ENCODE measurements around the gene CD99L2.

The CD99L2 gene

DNA sequence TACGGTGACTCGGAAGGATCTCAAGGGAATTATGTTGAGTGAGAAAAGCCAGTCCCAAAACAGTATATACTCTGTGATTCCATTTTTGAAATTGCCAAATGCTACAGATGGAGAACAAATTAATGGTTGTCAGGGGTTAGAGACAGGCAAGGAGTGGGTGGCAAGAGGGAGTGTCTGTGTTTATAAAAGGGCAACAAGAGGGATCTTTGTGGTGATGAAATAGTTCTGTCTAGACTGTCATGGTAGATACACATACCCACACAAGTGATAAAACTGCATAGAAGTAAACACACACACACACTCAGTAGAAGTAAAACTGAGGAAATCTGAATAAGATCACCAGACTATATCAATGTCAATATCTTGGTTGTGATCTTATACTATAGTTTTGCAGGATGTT is 92.7 kb downstream of the CD99L2 start:
- no peak for DNase-seq (ENCODE audit: low read depth in 1 of 2, low spot score in 1 of 2)

DNA sequence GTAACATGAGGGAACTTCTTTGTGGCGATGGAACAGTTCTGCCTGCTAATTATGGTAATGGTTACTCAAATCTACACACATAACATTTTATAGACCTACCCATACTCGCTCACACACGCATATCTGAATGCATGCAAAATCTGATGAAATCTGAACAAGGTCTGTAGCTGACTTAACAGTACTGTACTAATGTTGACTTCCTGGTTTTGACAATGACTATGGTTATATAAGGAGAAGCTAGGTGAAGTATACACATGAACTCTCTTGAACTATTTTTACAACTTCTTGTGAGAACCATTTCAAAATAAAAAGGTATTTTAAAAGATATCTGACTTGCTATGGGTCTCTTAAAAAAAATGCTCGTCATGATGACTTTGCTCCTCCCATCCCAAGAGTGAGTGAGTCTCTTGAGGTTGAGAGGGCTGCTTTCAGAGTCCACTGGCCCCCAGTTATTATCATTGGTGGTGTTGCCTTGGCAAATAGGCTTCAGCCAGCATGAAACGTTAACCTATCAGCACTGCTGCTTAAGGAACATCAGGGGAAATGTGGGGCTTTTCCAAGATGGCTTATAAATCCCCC is 105.4 kb downstream of the CD99L2 start:
- no peak for DNase-seq (ENCODE audit: low read depth in 1 of 2, low spot score in 1 of 2)

DNA sequence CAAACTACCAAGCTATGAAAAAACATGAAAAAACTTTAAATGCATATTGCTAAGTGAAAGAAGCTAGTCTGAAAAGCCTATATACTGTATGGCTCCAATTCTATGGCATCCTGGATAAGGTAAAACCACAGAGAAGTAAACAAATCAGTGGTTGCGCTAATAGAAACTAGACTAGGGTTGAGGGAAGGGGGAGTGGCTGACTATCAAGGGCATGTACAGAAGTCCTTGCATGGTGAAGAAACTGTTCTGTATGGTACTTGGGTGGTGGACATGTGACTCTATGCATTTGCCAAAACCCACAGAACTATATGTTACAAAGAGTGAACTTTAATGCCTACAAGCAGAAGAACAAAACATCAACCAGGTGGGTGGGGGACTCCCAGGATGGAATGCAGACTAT is 108.4 kb downstream of the CD99L2 start:
- DNase-seq (ENCODE audit: low read depth in 1 of 2, low spot score in 1 of 2) = no peak

DNA sequence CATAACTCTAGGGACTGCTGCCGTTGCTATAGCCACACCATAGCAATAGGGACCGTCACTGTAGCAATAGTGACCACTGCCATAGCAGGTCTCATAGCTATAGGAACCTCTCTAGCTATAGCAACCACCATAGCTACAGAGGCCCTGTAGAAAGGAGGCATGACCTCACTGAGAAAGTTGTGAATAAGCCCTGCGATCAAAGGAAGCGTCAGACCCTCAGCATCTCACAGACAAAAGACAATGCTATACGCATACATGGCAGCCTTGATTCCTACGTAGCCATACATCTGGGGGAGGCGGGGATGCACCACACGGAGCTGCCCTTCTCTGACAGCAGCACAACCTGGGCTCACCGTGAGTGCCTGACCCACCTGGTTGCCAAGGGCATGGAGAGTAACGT is 116.8 kb downstream of the CD99L2 start:
- DNase-seq (ENCODE audit: low read depth in 1 of 2, low spot score in 1 of 2) = no peak

DNA sequence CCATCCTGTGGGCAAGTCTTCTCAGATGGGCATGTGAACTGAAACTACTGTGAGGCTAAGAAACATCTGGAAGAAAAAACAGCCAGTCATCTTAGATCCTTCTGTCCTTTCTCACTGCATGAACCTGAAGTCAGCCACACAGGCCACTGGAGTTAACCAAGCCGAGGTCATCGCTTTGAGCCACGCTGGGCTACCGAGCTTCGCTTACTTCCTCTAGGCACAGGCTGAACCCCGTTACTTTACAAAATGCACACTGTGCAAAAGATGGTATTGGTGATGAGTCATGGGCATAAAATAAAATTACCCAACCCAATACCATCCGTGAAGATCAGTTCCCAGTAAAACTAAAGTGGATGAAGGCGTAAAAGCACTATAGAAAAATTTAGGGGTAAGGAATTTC is 119.1 kb downstream of the CD99L2 start:
- DNase-seq (ENCODE audit: low read depth in 1 of 2, low spot score in 1 of 2) = no peak

DNA sequence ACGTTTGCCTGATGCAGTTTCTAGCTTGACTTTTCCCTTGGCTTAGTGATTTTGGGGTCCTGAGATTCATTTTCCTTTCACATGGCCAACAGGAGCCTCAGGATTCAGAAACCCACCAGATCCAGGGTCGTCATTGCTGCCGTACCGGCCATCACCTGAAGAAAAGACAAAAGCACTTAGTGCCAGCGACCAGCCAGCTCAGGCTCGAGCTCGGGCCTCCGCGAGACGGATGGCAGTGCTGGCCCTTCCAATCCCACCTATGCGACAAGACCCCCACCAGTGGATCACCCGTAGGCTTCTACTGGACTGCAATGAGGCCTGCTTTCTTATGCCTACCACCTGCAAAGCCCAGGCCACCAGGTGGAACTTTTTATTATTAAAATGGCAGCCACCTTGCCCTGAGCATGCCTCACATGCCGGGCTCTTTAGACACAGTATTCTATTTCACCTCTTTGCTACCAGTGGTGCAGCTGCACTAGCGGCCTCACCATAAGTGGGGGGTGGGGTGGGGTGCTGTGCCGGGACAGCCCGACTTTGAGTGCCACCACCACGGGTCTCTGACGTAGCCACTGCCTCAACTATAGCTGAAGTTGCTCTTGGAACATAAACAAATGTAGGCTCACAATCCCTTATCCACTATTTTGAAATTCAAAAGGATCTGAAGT is 121.0 kb downstream of the CD99L2 start:
- DNase-seq (ENCODE audit: low read depth in 1 of 2, low spot score in 1 of 2) = no peak

DNA sequence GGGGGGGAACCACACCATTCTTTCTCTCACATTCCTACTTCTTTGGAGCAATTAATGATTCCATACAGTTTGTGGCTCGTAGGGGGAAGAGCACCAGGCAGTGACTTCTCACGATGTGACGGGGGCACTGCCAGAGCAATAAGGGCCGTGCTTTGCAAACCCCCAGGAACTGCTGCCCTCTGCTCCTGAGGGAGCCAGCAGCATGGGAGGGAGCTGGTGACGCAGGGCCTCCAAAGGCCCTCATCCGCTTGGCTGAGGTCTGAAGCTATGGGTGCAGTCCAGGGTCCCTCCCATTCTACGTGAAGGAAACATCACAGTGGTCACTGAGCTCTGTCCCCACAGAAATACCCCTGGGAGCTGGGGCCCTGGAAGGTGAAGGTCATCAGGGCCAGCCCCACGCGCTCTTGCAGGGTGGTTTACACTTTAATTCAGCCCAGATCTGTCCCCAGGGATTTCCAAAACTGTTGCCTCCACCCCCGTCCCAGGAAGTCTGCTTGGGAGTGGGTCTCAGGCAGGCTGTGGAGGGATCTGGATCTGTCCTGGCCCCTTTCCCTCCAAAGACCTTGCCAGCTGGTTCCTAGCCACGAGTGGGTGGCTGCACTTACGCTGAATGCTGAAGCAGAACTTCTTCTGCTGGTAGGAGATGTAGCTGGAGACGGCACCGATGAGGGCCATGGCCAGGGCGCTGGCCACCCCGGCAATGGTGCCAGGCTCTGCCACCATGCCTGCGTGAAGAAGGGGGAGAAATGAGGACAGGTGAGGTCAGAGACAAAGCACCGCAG is 122.7 kb downstream of the CD99L2 start:
- DNase-seq (ENCODE audit: low read depth in 1 of 2, low spot score in 1 of 2) = no peak

DNA sequence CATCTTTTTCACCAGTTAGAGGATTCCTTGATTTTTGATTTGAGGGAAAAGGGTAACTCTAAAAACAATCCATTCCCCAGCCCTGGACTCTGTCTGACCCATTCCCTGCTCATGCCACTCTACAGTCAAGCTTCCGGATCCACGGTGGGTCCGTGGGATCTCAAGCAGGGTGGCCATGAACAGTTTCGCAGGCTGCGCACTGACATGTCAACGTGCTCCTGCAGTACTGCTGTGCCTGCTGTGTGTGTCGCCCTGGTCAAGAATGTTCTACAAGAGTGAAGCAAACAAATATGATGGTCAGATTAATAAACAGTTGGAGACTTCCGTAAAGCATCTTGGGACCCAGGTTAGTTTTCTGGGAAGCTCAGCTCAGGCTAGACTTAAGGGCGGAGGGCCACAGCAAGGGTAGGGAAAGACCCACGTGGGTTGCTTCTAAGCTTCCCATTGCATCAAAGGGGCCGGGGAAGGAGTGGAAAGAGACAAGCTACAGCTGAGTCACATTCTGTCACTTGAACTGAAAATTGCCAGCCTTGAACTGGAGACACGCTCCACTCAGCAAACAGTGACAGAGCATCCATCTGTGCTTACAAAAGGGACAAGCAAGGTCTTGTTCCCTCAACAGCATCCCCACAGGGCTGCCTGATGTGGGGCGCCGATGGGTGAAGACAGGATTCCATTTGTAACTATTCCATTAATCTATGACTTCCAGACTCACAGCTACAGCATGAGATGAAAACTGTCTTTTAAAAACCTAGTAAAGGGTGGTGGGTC is 123.5 kb downstream of the CD99L2 start:
- DNase-seq (ENCODE audit: low read depth in 1 of 2, low spot score in 1 of 2) = no peak

DNA sequence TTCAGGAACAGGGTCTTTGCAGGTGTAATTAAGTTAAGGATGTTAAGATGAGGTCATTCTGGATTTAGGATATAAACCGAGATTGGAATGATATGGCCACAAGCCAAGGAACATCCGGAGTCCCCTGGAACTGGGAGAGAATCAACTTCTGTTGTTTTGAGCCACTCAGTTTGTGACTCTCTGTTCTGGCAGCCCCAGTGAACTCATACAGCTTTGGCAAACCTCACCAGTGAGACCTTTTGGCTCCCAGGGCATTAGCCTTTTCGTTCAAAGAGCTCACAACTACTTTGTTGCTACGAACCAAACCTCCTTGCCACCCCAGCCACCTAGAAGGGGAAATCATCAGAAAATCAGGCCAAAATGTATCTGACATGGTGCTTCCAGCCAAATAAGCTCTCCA is 124.8 kb downstream of the CD99L2 start:
- no peak for DNase-seq (ENCODE audit: low read depth in 1 of 2, low spot score in 1 of 2)

DNA sequence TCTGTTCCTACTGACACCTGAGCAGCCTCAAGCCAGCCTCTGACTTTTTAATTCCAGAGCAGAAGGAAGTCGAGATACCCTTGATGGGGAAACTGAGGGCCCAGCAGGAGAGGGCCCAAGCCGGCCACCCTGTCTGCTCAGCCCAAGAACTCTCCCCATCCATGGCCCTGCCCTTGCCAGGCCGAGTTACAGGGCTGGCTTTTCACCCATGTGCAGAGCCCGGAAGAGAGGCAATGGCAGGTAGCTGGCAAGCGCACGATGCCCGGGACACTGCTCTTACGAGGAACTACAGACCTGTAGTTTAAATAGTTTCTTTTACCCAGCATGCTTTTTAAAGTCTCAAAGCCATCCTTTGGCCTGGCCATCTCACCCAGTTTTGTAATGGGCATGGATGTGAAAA is 125.4 kb downstream of the CD99L2 start:
- DNase-seq (ENCODE audit: low read depth in 1 of 2, low spot score in 1 of 2) = no peak

DNA sequence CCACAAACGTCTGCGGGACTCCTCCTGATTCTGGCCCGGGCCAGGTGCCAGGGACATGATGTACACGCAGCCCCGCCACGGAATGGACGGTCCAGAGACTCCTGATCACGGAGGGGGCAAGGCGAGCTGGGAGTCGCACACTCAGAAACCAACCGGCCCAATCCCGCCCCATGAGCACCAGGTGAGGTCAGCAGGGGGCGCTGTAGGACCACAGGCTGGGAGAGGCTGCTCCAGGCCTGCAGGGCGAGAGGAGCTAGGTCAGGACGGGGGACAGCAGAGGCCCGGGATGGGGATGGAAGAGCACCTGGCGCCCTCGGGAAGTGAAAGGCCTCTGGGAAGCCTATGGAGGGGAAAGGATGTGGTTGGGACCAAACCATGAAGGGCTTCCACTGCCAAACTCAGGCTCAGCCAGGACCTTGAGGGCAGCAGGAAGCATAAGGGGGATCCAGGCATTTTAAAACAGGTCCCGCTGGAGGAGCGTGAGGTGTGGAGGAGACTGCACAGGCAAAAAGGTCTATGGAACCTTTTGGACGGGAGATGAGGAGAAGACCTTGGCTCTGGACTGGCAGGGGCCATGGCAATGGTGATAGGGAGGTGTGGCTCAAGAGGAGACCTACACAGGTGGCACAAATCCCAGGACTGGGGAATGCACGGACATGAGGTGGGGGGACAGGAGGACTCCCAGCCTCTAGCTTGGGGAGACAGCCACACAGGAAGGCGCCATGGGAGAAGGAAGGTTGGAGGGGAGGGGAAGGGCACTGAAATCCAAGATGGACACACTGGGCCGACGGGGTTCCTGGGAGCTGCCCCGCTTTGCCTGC is 126.1 kb downstream of the CD99L2 start:
- peak; percentile 52 to 57 for DNase-seq (ENCODE audit: low read depth in 1 of 2, low spot score in 1 of 2)

DNA sequence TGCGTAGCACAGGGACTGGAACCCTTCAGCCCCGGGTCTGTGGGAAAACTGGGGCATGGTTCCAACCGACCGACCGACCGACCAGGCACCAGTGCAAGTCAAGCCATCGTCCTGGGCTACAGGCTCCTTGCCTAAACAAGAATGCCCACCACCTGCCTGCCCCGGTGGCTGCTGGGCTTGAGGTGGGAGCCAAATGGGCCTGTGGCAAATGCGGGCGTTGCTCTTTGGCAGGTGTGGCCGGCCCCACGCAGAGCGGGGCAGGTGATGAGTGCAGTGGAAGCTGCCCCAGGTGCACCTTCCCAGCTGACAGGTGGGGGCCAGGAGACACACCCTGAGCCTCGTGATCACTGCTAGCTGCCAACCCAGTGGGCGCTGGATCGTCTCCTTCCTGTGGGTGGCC is 127.4 kb downstream of the CD99L2 start:
- DNase-seq (ENCODE audit: low read depth in 1 of 2, low spot score in 1 of 2) = no peak

DNA sequence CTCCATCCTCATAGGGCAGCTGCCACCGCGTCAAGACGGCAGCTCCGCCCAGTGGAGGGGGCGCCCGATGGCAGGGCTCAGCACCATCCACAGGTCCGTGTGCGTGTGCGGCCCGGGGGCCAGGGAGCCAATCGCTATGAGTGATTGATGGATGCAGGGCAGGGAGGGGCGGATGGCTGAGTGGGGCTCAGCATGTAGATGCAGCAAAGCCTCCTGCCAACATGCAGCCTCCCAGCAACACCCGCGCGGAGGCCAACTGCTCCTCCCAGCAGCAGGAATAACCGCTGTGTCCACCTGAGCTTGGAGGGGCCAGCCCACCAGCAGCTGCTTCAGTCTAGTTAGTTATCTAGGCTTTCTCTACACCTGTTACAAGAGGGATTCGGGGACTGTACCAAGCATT is 127.8 kb downstream of the CD99L2 start:
- DNase-seq (ENCODE audit: low read depth in 1 of 2, low spot score in 1 of 2) = no peak

DNA sequence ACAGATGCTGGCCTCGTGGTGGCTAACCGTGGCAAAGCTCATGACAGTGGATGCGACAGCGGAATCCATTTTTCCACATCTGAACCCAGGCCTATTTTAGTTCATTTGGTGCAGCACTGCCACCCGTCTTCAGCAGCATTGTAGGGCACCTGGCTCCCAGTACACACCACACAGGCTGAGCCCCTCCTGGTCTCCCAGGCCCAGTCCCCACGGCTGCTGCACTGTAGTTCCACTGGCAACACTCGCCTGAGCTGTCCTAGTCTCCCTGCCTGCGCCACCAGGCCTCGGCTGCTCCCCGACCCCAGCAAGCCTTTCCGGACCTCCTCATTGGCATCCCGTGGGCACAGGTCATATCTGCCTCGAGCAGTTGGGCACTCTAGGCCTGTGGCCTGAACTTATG is 129.1 kb downstream of the CD99L2 start:
- DNase-seq (ENCODE audit: low read depth in 1 of 2, low spot score in 1 of 2) = no peak

DNA sequence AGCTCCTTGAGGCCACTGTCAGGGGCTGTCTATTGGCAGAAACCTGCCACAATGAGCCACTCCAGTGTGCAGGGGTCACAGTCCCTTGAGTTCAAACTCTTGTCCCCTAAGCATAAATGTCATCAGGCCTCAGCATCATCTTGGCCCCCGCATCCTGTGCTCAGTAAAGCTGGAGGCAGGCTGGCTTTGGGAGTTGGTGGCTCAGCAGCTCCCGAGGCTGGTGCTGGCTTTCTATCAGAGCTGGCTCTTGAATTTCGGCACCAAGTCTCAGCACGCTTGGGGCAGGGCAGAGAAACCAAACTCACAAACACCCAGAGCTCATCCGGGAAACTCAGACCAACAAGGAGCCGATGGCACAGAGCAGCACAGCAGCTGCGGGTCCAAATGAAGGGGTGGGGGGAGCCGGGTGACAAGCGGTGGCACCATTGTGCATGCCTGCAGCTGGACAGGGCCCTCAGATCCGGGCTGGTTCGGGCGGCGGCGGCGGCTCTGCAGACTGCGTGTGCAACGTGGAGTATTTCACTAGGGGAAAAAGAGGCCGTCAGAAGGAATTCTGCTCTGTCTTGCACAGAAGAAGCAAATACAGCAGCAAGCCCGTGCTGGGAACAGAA is 129.8 kb downstream of the CD99L2 start:
- no peak for DNase-seq (ENCODE audit: low read depth in 1 of 2, low spot score in 1 of 2)

DNA sequence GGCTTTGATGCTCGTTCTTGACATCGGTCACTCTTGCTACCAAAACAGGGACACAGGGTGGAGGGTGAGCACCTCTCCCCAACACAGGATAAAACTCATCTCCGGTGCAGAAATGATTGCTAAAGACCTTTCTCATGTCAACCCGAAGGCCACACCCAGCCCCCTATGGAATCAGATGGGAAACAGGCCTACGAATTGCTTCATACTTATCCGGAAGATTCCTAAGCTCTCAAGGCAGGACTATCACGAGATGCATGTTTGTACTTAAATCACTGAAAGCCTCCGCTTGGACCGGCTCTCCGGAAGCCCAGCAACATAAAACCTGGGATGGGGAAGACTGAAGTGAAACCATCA is 130.4 kb downstream of the CD99L2 start:
- DNase-seq (ENCODE audit: low read depth in 1 of 2, low spot score in 1 of 2) = no peak

DNA sequence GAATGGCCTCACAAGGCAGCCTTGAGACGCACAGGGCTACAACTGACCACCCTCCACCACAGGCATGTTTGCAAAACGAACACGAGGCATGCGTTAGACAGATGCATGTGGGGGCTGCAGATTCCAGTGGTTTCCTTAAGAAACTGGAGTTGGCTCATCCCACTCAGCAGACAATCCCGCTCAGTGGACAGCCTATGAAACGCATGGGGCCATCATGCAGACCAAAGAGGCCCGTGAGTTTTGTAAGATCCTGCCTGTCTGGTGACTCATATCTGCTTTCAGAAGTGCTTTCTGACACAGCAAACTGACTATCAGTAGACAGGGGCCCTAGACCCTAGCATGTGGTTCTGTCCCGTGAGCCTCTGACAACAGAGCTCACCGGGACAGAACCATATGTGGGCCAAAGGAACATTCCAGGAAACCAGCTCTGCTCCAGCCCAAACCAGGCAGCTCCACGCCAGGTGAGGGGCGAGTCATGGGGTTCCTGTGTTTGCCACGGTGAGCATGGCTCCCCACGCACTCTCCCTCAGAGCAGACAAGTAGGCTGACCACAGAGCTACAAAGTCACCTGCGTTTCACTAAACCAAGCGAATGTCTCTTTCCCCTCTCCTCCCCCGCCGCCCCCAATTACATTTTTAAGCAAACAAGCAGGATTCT is 130.9 kb downstream of the CD99L2 start:
- no peak for DNase-seq (ENCODE audit: low read depth in 1 of 2, low spot score in 1 of 2)

DNA sequence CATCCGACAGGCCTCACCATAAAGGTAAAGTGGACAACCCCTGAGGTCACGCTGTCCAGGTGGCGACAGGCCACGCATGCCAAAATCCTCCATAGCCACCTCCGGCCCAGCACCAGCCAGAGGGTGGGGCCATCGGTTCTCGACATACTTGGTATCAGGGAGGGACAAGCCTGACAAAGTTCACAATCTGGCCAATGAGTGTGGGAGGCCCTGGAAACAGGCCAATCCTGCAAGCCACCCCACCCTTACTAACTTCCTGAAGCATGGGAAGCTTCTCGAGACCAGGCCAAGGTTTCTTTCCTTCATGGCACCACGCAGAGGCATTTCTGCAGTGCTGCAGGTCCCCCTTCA is 131.4 kb downstream of the CD99L2 start:
- DNase-seq (ENCODE audit: low read depth in 1 of 2, low spot score in 1 of 2) = no peak

DNA sequence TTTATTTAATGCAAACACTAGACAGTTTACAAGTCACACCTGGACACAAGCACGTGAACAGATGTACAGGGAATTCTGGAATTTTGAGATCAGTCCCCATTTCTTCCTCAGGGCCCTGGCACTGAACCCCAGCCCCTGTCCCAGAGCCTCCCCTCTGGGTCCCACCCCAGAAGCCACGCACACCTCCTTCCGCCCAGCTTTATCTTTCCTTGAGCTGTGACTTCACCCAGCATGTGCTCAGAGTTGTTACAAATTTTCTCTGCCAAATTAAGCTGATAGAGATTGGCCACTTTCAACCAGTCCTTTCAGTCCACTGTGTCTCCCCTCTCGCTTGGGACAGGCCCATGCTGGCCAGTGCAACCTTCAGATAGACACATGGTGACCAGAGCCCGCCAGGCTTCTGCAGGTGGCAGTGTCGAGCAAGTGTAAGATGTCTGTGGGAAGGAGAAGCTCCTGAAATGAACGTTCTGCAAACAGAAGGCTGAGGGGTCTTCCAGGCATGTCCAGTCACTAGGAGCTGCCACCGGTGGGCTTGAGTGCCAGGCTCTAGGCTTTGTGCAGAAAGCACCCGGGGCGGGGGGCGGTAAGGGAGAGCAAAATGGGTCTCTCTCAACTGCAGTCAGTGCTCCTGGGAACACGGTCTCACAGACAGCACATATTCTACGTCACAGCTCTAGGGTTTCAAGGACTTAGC is 132.0 kb downstream of the CD99L2 start:
- no peak for DNase-seq (ENCODE audit: low read depth in 1 of 2, low spot score in 1 of 2)
